Activated effector memory CD4-positive, alpha-beta T cell treated with Interleukin-2 at 50 U/mL for 16 hours (primary cell): ENCODE measurements around the gene RAPGEF6.

Experiments used
- DNase-seq: peaks from one replicate; pipeline ENCODE4 v3.0.0-alpha.2; 2020

RAPGEF6 gene

GRCh38 chr5:131539251-131539650 lies 95.8 kb downstream of the RAPGEF6 start:
- no peak for DNase-seq

- DNase-seq: no peak
Observed at GRCh38 chr5:131538177-131538593, 96.8 kb downstream of the RAPGEF6 start.

GRCh38 chr5:131536850-131537448 lies 98.1 kb downstream of the RAPGEF6 start:
- no peak for DNase-seq

- no peak for DNase-seq
Observed at GRCh38 chr5:131536211-131536826, 98.7 kb downstream of the RAPGEF6 start.

- DNase-seq: no peak
Observed at GRCh38 chr5:131534974-131535373, 100.1 kb downstream of the RAPGEF6 start.

- DNase-seq: no peak
Observed at GRCh38 chr5:131533836-131534235, 101.2 kb downstream of the RAPGEF6 start.

- DNase-seq: no peak
Observed at GRCh38 chr5:131532031-131532640, 102.9 kb downstream of the RAPGEF6 start.

GRCh38 chr5:131530706-131531331 lies 104.2 kb downstream of the RAPGEF6 start:
- DNase-seq: no peak

- no peak for DNase-seq
Observed at GRCh38 chr5:131528682-131529081, 106.3 kb downstream of the RAPGEF6 start.

- no peak for DNase-seq
Observed at GRCh38 chr5:131525805-131526204, 109.2 kb downstream of the RAPGEF6 start.

- no peak for DNase-seq
Observed at GRCh38 chr5:131524431-131524830, 110.6 kb downstream of the RAPGEF6 start.

GRCh38 chr5:131523500-131524185 lies 111.4 kb downstream of the RAPGEF6 start:
- no peak for DNase-seq

GRCh38 chr5:131521252-131521651 lies 113.8 kb downstream of the RAPGEF6 start:
- no peak for DNase-seq

- DNase-seq: no peak
Observed at GRCh38 chr5:131515348-131515747, 119.7 kb downstream of the RAPGEF6 start.

- DNase-seq: no peak
Observed at GRCh38 chr5:131514316-131515283, 120.4 kb downstream of the RAPGEF6 start.

- no peak for DNase-seq
Observed at GRCh38 chr5:131513780-131514179, 121.2 kb downstream of the RAPGEF6 start.

GRCh38 chr5:131511934-131512333 lies 123.1 kb downstream of the RAPGEF6 start:
- no peak for DNase-seq

GRCh38 chr5:131509801-131510200 lies 125.2 kb downstream of the RAPGEF6 start:
- no peak for DNase-seq

GRCh38 chr5:131505237-131505908 lies 129.7 kb downstream of the RAPGEF6 start:
- no peak for DNase-seq

- no peak for DNase-seq
Observed at GRCh38 chr5:131496400-131496713, 138.7 kb downstream of the RAPGEF6 start.

- no peak for DNase-seq
Observed at GRCh38 chr5:131495536-131496399, 139.3 kb downstream of the RAPGEF6 start.
